ENCODE results near the gene POU3F1. TPM values are rescaled to one million over a fixed set of nuclear protein-coding genes. Genes with fewer than 3 reads are reported as not detected.
A peak's percentile ranks its signal among the peaks of the same experiment; 100 is the strongest.

POU3F1 gene
- total and polyA plus RNA-seq, 3 experiments from 2014 or later, result 0.09 to 0.57 (median 0.44) TPM

DNA sequence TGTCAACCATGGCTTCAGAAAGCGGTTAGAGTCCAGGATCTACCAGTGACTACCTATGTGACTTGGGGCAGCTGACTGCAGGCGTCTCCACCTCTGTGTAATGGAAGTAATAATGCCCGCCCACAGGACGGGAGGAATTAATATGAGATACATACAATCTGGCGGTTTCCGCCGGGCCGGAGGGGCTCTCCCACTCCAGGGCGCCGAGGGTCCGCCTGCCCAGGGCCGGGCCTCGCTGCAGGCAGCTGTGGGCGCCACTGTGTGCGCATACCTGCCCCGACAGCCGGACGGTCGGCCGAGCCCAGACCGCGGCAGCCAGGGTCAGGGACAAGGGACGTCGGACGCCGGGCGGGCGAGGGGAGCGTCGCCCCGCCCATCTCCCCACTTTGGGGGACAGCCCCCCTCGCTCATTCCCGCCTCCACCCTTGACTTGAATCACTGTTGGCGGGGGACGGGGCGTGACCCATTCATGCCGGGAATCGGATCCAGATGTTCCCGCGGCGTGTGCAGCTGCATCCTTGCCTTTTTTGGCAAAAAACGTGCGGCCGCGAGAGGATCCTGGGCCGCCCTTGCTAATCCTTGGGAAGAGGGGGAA is 50.7 kb downstream of the POU3F1 start:
- Mint-ChIP-seq H3K4me1 (peaks cover 25 to 27% (median 26%) of the 10 kb centered on the region in 3 donors), H3K27ac (peak overlapping the region in 5 of 8 donors; percentile 78 to 92 (median 86)), H3K9me3 (no peaks in the 10 kb centered on the region), H3K36me3 (peaks cover 0 to 2% (median 0%) of the 10 kb centered on the region in 3 donors), H3K27me3 (no peaks in the 10 kb centered on the region), H3K4me3 (peak overlapping the region in 6 of 7 donors; percentile 64 to 84 (median 77))
- POLR2A ChIA-PET, result no interaction called here
- Histone ChIP-seq H3K4me3 (ENCODE audit: low read length) (no peak overlapping the region), H3K4me1 (ENCODE audit: insufficient read depth, low read length) (peaks cover 6% of the 10 kb centered on the region), H3K36me3 (ENCODE audit: insufficient read depth, low read length) (peaks cover 8% of the 10 kb centered on the region), H3K27ac (ENCODE audit: low read depth, low read length) (no peak overlapping the region), H3K9me3 (ENCODE audit: low read length) (no peaks in the 10 kb centered on the region), H3K27me3 (ENCODE audit: insufficient read depth, low read length, poor library complexity, severe bottlenecking) (no peaks in the 10 kb centered on the region)
- peak in 1 of 5 donors; percentile 56 for DNase-seq
- CTCF ChIA-PET, result no interaction called here

DNA sequence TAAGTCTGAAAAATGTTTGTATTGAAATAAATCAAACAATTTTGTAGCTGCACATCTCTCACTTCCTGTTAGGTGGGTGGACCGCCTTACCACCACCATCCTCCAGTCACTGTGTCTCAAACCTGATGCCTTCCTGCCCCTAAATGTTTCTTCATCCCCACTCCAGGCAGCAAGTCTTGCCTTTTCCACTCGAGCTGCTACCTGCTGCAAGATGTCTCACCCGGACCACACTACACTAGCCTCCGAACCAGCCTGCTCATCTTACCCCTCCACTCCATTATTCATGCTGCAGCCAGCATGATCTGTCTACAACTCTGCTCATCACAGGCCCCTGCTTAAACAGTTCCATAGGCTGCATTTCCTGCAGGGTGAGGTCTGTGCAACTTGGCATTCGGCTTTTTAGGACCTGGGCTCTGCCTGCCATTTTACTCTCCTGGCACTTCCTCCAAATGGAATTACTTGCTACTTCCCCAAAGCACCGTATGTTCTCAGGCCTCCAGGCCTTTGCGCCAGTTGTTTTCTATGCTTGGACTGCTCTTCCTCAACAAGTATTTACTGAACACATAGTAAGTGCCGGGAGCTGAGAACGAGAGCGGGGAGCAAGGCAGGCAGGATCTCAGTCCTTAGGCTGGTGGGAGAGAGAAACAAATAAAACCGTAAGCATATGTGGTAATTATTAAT is 51.6 kb downstream of the POU3F1 start:
- DNase-seq, result no peak
- ChIA-PET CTCF (interaction anchor here (0.7 to 1.1 kb wide), 3 partner anchors 14 to 132 kb away, joined by 3 read pairs; no protein-coding TSS in a partner anchor), POLR2A (no interaction called here)
- H3K9me3 ChIP-seq (ENCODE audit: low read length), result no peaks in the 10 kb centered on the region
- H3K4me1 ChIP-seq (ENCODE audit: insufficient read depth, low read length), result peaks cover 6% of the 10 kb centered on the region
- H3K27me3 Mint-ChIP-seq, result peaks cover 0 to under 1% of the 10 kb centered on the region in 2 donors
- H3K27me3 ChIP-seq (ENCODE audit: insufficient read depth, low read length, poor library complexity, severe bottlenecking), result no peaks in the 10 kb centered on the region
- peaks cover 8% of the 10 kb centered on the region for H3K36me3 ChIP-seq (ENCODE audit: insufficient read depth, low read length)
- H3K9me3 Mint-ChIP-seq, result no peaks in the 10 kb centered on the region
- H3K4me1 Mint-ChIP-seq, result peaks cover 23 to 30% (median 25%) of the 10 kb centered on the region in 3 donors
- peak overlapping the region; percentile 41 to 84 (median 72) for H3K4me3 Mint-ChIP-seq
- peak overlapping the region; percentile 25 to 92 (median 82) for H3K27ac Mint-ChIP-seq
- no peak overlapping the region for H3K4me3 ChIP-seq (ENCODE audit: low read length)
- H3K36me3 Mint-ChIP-seq, result peaks cover 0 to 2% (median under 1%) of the 10 kb centered on the region in 3 donors
- no peak overlapping the region for H3K27ac ChIP-seq (ENCODE audit: low read depth, low read length)

Other genes with a start within 250 kb of the POU3F1 start
- 10 to 100 TPM; 37.7 to 39.5 TPM for gene C1orf122, start 239.0 kb downstream of the POU3F1 start, total RNA-seq
- 29.4 TPM for gene C1orf122, start 239.0 kb downstream of the POU3F1 start, polyA plus RNA-seq
- 10 to 100 TPM; 72.4 to 80.8 TPM for gene YRDC, start 238.6 kb downstream of the POU3F1 start, total RNA-seq
- 28.7 TPM for gene YRDC, start 238.6 kb downstream of the POU3F1 start, polyA plus RNA-seq
- 10 to 100 TPM; 38.0 to 39.1 TPM for gene MTF1, start 187.2 kb downstream of the POU3F1 start, total RNA-seq
- gene MTF1, start 187.2 kb downstream of the POU3F1 start, polyA plus RNA-seq, result 21.3 TPM
- gene INPP5B, start 99.7 kb downstream of the POU3F1 start, total RNA-seq, result 10 to 100 TPM; 24.1 to 25.1 TPM
- 22.9 TPM for gene INPP5B, start 99.7 kb downstream of the POU3F1 start, polyA plus RNA-seq
- gene SF3A3, start 56.8 kb downstream of the POU3F1 start, total RNA-seq, result 100 to 1,000 TPM; 116 to 129 TPM
- 94.6 TPM for gene SF3A3, start 56.8 kb downstream of the POU3F1 start, polyA plus RNA-seq
- 10 to 100 TPM; 15.4 to 17.5 TPM for gene FHL3, start 41.3 kb downstream of the POU3F1 start, total RNA-seq
- gene FHL3, start 41.3 kb downstream of the POU3F1 start, polyA plus RNA-seq, result 19.7 TPM
- 10 to 100 TPM; 73.5 to 73.6 TPM for gene UTP11, start 34.1 kb downstream of the POU3F1 start, total RNA-seq
- gene UTP11, start 34.1 kb downstream of the POU3F1 start, polyA plus RNA-seq, result 22.4 TPM

Data from CD8-positive, alpha-beta memory T cell (primary cell).